ENCODE results near the gene TMBIM6.
"Not testable (repeated sequence)": the region's sequence is repeated elsewhere in the genome, so short reads cannot be mapped to it uniquely, and the experiment has no call there.

DNA sequence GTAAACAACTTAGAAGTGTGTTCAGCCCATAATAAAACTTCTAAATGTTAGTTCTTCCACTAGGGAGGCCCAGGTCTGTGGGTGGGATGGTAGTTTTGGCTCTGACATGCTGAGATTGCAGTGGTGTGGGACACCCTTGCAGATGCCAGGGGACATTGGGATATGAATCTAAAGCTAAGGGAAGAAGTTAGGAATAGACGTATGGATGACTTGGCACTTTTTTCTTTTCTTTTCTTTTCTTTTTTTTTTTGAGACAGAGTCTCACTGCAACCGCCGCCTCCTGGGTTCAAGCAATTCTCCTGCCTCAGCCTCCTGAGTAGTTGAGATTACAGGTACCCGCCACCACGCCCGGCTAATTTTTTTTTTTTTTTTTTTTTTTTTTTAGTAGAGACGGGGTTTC is 31.7 kb downstream of the TMBIM6 start:
- TF ChIP-seq, protein P1, sequence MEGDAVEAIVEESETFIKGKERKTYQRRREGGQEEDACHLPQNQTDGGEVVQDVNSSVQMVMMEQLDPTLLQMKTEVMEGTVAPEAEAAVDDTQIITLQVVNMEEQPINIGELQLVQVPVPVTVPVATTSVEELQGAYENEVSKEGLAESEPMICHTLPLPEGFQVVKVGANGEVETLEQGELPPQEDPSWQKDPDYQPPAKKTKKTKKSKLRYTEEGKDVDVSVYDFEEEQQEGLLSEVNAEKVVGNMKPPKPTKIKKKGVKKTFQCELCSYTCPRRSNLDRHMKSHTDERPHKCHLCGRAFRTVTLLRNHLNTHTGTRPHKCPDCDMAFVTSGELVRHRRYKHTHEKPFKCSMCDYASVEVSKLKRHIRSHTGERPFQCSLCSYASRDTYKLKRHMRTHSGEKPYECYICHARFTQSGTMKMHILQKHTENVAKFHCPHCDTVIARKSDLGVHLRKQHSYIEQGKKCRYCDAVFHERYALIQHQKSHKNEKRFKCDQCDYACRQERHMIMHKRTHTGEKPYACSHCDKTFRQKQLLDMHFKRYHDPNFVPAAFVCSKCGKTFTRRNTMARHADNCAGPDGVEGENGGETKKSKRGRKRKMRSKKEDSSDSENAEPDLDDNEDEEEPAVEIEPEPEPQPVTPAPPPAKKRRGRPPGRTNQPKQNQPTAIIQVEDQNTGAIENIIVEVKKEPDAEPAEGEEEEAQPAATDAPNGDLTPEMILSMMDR (IDR thresholded peaks at IDR 0.05; ENCODE audit: insufficient read depth, low read length, poor library complexity, severe bottlenecking) = not testable (repeated sequence)
- TF ChIP-seq EZH2phosphoT487 (conservative IDR thresholded peaks at IDR 0.05; ENCODE audit: low read length) = not testable (repeated sequence)
